ENCODE data around the gene PDE7B.

DNA sequence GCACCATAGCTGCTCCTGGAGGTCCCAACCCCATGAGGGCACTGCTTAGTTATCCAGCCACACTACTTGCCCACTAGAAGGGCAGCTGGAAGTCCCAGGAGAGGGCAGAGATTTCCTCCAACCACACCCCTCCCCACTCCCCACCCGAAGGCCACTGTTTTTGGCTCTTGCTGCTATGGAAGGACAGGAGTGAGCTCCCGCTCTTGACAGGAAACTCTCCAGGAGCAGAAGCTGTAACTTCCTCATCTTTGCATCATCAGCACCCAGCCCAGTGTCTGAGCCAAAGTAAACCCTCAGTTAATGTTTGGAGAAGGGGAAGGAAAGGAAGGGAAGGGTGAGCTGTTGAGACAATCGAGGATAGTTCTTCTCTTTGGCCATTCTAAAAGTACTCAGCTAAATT is 277.9 kb downstream of the PDE7B start:
- no peak for TF ChIP-seq CTCF (IDR thresholded peaks at IDR 0.05 in 8 of 11, conservative IDR thresholded peaks at IDR 0.05 in 3 of 11)
- TF ChIP-seq POLR2AphosphoS5 (IDR thresholded peaks at IDR 0.05): no peak
